Measurements from ENCODE around the gene KRT85. TPM values are rescaled to one million over a fixed set of nuclear protein-coding genes. Genes with fewer than 3 reads are reported as not detected.

KRT85 gene
- total RNA-seq, 4 donors from 2014 or later, result not detected

- intact Hi-C loops (cut with DNase I), result no loop called here
- no peak for DNase-seq
- no peak overlapping the region for H3K27ac ChIP-seq
- H3K36me3 ChIP-seq, result no peaks in the 10 kb centered on the region
- no peaks in the 10 kb centered on the region for H3K9me3 ChIP-seq
- 39 to 71% methylated on average over 2 to 6 of the region's 11 CpGs for WGBS, 2 donors
- TF ChIP-seq POLR2A (IDR thresholded peaks at IDR 0.05), result no peak
- TF ChIP-seq, protein P1, sequence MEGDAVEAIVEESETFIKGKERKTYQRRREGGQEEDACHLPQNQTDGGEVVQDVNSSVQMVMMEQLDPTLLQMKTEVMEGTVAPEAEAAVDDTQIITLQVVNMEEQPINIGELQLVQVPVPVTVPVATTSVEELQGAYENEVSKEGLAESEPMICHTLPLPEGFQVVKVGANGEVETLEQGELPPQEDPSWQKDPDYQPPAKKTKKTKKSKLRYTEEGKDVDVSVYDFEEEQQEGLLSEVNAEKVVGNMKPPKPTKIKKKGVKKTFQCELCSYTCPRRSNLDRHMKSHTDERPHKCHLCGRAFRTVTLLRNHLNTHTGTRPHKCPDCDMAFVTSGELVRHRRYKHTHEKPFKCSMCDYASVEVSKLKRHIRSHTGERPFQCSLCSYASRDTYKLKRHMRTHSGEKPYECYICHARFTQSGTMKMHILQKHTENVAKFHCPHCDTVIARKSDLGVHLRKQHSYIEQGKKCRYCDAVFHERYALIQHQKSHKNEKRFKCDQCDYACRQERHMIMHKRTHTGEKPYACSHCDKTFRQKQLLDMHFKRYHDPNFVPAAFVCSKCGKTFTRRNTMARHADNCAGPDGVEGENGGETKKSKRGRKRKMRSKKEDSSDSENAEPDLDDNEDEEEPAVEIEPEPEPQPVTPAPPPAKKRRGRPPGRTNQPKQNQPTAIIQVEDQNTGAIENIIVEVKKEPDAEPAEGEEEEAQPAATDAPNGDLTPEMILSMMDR (IDR thresholded peaks at IDR 0.05), result no peak
- H3K27me3 ChIP-seq, result peaks cover 0 to 61% (median 0%) of the 10 kb centered on the region in 4 donors
- no peaks in the 10 kb centered on the region for H3K4me1 ChIP-seq
- no peak overlapping the region for H3K4me3 ChIP-seq
Observed at GRCh38 chr12:52319097-52319496, 48.2 kb downstream of the KRT85 start.

- 87 to 97% methylated on average over 9 to 10 of the region's 11 CpGs for WGBS, 2 donors
Observed at GRCh38 chr12:52318241-52318990, 48.9 kb downstream of the KRT85 start.

GRCh38 chr12:52317468-52318052, 49.7 kb downstream of the KRT85 start:
- Histone ChIP-seq H3K4me3 (no peak overlapping the region), H3K9me3 (no peaks in the 10 kb centered on the region), H3K4me1 (no peaks in the 10 kb centered on the region), H3K27me3 (peaks cover 0 to 66% (median 0%) of the 10 kb centered on the region in 4 donors), H3K36me3 (no peaks in the 10 kb centered on the region), H3K27ac (no peak overlapping the region)
- no peak for DNase-seq
- intact Hi-C loops (cut with DNase I), result no loop called here
- 76 to 84% methylated on average over 3 to 4 of the region's 12 CpGs for WGBS, 2 donors
- TF ChIP-seq, protein P1 (IDR thresholded peaks at IDR 0.05), result no peak
- no peak for TF ChIP-seq POLR2A (IDR thresholded peaks at IDR 0.05)

More at GRCh38 chr12:52318241-52318990, 48.9 kb downstream of the KRT85 start:
- Histone ChIP-seq H3K4me1 (no peaks in the 10 kb centered on the region), H3K27me3 (peaks cover 0 to 66% (median 0%) of the 10 kb centered on the region in 4 donors), H3K36me3 (no peaks in the 10 kb centered on the region), H3K4me3 (no peak overlapping the region), H3K9me3 (no peaks in the 10 kb centered on the region), H3K27ac (no peak overlapping the region)
- DNase-seq, result no peak
- TF ChIP-seq POLR2A (IDR thresholded peaks at IDR 0.05), result no peak
- TF ChIP-seq, protein P1 (IDR thresholded peaks at IDR 0.05), result no peak
- intact Hi-C loops (cut with DNase I), result no loop called here

DNA sequence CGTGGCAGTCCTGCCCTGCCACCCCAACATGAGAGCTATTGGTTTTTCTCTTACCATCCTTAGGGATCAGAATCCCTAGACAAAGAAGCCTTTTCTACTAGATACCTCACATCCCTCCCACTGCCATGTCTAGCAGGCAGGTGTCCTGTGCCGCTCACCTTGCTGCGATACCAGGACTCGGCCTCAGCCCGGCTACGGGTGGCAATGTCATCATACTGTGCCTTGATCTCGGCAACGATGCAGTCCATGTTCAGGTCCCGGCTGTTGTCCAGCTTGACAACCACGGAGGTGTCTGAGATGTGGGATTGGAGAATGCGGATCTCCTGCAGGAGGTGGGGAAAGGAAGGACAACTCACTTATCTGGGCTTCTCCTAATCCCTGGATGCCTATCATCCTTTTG, 50.6 kb downstream of the KRT85 start:
- Histone ChIP-seq H3K4me1 (no peaks in the 10 kb centered on the region), H3K9me3 (no peaks in the 10 kb centered on the region), H3K27me3 (peaks cover 0 to 67% (median 0%) of the 10 kb centered on the region in 4 donors), H3K4me3 (no peak overlapping the region), H3K27ac (no peak overlapping the region), H3K36me3 (no peaks in the 10 kb centered on the region)
- 84 to 87% methylated on average over 4 to 11 of the region's 11 CpGs for WGBS, 2 donors
- DNase-seq, result no peak
- intact Hi-C loops (cut with DNase I), result no loop called here
- TF ChIP-seq POLR2A (IDR thresholded peaks at IDR 0.05), result no peak
- TF ChIP-seq, protein P1 (IDR thresholded peaks at IDR 0.05), result no peak

DNA sequence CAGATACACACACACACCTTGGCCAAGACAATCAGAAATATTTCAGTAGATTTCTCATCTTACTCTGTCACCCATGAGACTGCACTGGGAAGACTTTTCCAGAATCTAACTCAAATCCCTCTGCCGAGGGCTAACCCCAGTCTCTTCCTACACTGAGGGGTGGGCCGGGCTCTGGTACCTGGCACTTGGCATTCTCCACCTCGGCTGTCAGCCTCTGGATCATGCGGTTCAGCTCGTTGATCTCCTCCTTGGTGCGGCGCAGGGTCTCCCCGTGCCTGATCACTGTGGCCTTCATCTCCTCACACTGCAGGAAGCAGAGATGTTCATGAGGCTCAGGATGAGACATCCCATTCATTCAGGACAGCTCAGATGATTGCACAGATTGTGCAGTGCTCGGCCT, 51.0 kb downstream of the KRT85 start:
- Histone ChIP-seq H3K36me3 (no peaks in the 10 kb centered on the region), H3K4me3 (no peak overlapping the region), H3K27me3 (peaks cover 0 to 67% (median 0%) of the 10 kb centered on the region in 4 donors), H3K4me1 (no peaks in the 10 kb centered on the region), H3K27ac (no peak overlapping the region), H3K9me3 (no peaks in the 10 kb centered on the region)
- WGBS, 2 donors, result 64 to 83% methylated on average over 2 to 6 of the region's 9 CpGs
- intact Hi-C loops (cut with DNase I), result no loop called here
- no peak for TF ChIP-seq POLR2A (IDR thresholded peaks at IDR 0.05)
- TF ChIP-seq, protein P1 (IDR thresholded peaks at IDR 0.05), result no peak
- DNase-seq, result no peak

Measured in esophagus squamous epithelium (tissue), 5 donors.